ENCODE results near the gene GRB10.

The GRB10 gene

DNA sequence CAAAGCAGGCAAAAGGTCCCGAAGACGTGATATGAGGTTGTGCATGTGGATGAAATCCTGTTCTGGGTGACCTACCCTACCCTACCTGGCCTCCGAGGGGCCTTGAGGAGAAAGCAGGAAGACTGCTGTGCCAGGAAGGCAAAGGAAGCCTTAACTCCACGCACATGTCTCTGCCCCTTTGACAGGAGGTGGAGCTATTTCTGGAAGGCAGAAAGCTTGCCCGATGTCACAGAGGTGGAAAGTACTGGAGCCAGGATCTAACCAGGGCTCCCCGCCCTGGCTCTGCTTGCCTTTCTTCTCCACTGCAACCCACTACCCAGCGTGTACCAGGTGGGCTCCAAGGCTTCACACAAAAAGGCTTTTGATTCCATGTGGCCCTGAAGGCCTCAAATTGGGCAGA lies 151.1 kb downstream of the GRB10 start:
- Histone ChIP-seq H3K9me3 (replicated peaks; ENCODE audit: low read length) (no peaks in the 10 kb centered on the region), H3K27me3 (ENCODE audit: control insufficient read depth, insufficient read depth, low read length) (no peaks in the 10 kb centered on the region), H3K4me3 (ENCODE audit: low read length) (no peak overlapping the region), H3K4me1 (ENCODE audit: control insufficient read depth, insufficient read depth, low read length) (peaks cover 14% of the 10 kb centered on the region), H3K9ac (ENCODE audit: low read depth, low read length) (no peak overlapping the region), H3K4me2 (ENCODE audit: low read length) (no peak overlapping the region), H3K36me3 (ENCODE audit: insufficient read depth, low read length) (peaks cover 7% of the 10 kb centered on the region)

DNA sequence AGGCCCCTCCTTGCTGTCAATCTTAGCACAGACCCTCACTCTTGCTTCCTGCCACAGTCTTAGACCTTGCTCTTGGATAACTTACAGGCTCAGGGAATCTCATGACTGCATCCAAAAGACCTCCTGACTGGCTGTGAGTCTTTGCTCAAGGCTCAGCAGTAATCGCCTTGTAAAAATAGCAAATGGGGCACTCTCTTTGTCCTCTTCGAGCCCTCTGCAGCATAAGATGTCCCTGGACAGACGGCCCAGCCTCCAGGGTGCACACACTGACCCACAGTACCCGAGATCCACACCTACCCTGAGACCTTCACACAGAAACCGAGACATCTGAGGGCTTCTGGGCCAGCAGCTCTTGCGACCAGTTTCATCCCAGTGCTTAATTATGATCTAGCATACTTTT lies 151.6 kb downstream of the GRB10 start:
- Histone ChIP-seq H3K9me3 (replicated peaks; ENCODE audit: low read length) (no peaks in the 10 kb centered on the region), H3K36me3 (ENCODE audit: insufficient read depth, low read length) (peaks cover 12% of the 10 kb centered on the region), H3K9ac (ENCODE audit: low read depth, low read length) (no peak overlapping the region), H3K4me2 (ENCODE audit: low read length) (no peak overlapping the region), H3K4me3 (ENCODE audit: low read length) (no peak overlapping the region), H3K27me3 (ENCODE audit: control insufficient read depth, insufficient read depth, low read length) (no peaks in the 10 kb centered on the region), H3K4me1 (ENCODE audit: control insufficient read depth, insufficient read depth, low read length) (peaks cover 14% of the 10 kb centered on the region)

DNA sequence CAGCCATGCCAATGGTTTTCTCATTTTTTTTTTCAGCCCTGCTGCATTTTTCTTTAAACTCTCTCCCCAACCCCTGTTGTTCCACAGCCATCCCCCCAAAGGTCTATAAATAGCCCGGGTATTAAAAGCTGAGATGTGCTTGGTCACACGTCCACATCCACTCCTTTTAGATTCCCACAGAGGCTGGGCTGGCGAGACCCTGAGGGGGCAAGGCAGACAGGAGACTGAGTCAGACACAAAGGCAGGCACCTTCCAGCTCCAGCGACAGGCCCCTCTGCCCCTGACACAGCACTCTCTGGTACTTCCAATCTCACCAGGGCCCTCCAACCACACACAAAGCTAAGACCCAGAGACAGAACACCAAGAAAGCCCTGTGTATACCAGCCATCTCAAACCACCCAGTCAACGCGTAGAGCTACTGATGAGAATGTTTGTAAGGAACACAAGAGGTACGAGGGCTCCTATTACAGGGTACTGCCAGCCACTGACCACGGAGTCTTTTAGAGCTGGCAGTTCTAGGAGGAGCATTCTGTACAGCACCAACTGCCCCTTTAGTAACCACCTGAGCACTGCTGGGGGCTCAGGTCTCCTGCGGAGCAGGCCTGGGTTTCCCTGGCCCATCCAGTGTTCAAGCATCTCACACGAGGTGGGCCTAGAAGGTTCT lies 153.3 kb downstream of the GRB10 start:
- Histone ChIP-seq H3K27me3 (ENCODE audit: control insufficient read depth, insufficient read depth, low read length) (no peaks in the 10 kb centered on the region), H3K9me3 (replicated peaks; ENCODE audit: low read length) (no peaks in the 10 kb centered on the region), H3K4me2 (ENCODE audit: low read length) (no peak overlapping the region), H3K4me1 (ENCODE audit: control insufficient read depth, insufficient read depth, low read length) (peaks cover 14% of the 10 kb centered on the region), H3K9ac (ENCODE audit: low read depth, low read length) (no peak overlapping the region), H3K36me3 (ENCODE audit: insufficient read depth, low read length) (peaks cover 18% of the 10 kb centered on the region), H3K4me3 (ENCODE audit: low read length) (no peak overlapping the region)

DNA sequence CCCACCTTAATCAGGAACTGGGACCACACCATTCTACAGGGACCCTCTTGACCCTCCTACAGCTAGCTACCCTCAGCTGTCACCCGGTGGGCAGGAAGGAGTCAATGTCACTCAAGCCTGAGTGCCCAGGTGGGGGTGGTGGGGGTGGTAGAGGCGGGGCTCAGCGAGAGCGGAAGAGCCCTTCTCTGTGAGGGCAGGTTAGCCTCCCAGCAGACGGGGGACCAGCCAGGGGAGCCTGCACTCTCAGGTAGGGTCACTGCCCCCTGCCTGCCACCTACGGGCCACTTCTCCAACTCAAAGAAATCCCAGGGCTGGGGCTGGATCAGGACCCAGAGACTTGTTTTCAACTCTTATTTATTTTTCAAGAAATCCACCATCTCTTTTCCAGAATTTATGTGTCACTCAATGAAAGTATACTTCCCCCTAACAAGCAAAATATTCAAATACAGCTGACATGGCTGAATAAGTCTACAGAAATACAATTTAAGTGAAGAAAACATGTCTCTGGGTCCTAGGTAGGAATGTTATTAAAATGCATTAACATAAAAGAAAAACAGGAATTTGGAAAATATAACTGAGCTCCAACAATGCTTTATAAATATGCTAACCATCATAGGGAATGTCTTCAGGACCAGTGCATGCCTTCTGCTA lies 154.1 kb downstream of the GRB10 start:
- H3K27me3 ChIP-seq (ENCODE audit: control insufficient read depth, insufficient read depth, low read length), result no peaks in the 10 kb centered on the region
- peaks cover 18% of the 10 kb centered on the region for H3K36me3 ChIP-seq (ENCODE audit: insufficient read depth, low read length)
- peaks cover 14% of the 10 kb centered on the region for H3K4me1 ChIP-seq (ENCODE audit: control insufficient read depth, insufficient read depth, low read length)
- no peak overlapping the region for H3K4me3 ChIP-seq (ENCODE audit: low read length)
- no peak overlapping the region for H3K9ac ChIP-seq (ENCODE audit: low read depth, low read length)
- H3K4me2 ChIP-seq (ENCODE audit: low read length), result no peak overlapping the region
- no peaks in the 10 kb centered on the region for H3K9me3 ChIP-seq (replicated peaks; ENCODE audit: low read length)

DNA sequence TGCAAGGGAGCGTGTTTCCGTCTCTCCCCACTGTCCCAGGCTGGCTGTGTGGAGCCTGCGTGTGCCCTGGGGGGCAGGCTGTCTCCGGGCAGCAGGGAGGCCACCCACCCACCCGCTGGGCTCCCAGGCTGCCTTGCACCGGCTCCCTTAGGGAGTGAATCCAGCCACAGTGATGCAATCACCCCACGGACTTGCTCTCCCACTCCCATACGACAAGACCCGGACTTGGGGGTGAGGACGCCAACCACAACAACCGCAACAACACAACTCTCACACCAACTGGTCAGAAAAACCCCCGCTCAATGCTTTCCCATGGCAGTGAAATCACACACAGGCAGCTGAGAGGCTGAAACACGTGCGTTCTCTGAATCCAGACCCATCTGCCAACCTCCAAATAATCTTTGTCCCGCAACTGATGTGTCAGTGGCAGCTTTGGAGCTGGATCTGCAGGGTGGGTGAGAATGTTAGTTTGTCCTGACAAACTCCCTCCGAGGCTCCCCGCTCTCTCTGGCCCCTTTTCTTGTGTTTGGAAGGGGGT lies 154.8 kb downstream of the GRB10 start:
- Histone ChIP-seq H3K4me3 (ENCODE audit: low read length) (no peak overlapping the region), H3K4me1 (ENCODE audit: control insufficient read depth, insufficient read depth, low read length) (peaks cover 10% of the 10 kb centered on the region), H3K4me2 (ENCODE audit: low read length) (no peak overlapping the region), H3K9ac (ENCODE audit: low read depth, low read length) (no peak overlapping the region), H3K27me3 (ENCODE audit: control insufficient read depth, insufficient read depth, low read length) (no peaks in the 10 kb centered on the region), H3K9me3 (replicated peaks; ENCODE audit: low read length) (no peaks in the 10 kb centered on the region), H3K36me3 (ENCODE audit: insufficient read depth, low read length) (peaks cover 18% of the 10 kb centered on the region)

DNA sequence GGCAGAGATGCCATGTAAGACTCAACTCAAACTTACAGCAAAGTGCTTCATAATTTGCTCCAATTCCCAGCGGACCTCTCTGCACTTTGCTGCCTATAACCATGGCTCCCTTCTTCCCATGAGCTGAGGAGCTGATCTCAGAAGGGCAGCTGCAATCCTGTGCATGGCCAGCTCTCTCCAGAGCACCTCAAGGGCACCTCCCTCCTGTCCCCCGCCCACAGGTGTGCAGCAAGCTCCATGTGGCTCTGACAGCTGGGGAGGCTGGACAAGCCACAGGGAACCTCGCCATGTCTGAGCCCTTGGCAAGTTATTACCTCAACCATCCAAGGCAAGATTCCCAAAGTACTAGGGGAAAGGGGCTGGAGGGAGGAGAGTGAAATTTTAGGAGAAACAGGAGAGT lies 156.4 kb downstream of the GRB10 start:
- Histone ChIP-seq H3K36me3 (ENCODE audit: insufficient read depth, low read length) (peaks cover 18% of the 10 kb centered on the region), H3K4me1 (ENCODE audit: control insufficient read depth, insufficient read depth, low read length) (peaks cover 7% of the 10 kb centered on the region), H3K4me3 (ENCODE audit: low read length) (no peak overlapping the region), H3K27me3 (ENCODE audit: control insufficient read depth, insufficient read depth, low read length) (no peaks in the 10 kb centered on the region), H3K9ac (ENCODE audit: low read depth, low read length) (no peak overlapping the region), H3K4me2 (ENCODE audit: low read length) (no peak overlapping the region), H3K9me3 (replicated peaks; ENCODE audit: low read length) (no peaks in the 10 kb centered on the region)

DNA sequence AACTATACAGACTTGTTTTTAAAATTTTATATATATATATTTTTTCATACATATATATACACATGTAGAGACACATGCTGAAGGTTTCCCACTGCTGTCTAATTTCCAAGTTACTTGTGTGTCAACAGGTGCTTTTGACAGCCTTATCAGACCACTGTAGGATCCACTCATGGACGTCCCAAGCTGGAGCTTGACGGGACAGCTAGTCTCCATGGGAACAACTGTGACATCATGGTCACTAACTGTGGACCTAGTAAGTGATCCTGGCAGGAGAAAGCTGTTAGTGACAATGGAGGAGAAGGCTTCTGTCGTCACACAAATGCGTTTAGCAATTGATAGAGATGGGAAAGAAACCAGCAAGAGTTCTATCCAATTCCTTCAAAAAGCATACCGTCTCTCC lies 157.3 kb downstream of the GRB10 start:
- Histone ChIP-seq H3K4me2 (ENCODE audit: low read length) (no peak overlapping the region), H3K27me3 (ENCODE audit: control insufficient read depth, insufficient read depth, low read length) (no peaks in the 10 kb centered on the region), H3K36me3 (ENCODE audit: insufficient read depth, low read length) (peaks cover 18% of the 10 kb centered on the region), H3K9me3 (replicated peaks; ENCODE audit: low read length) (no peaks in the 10 kb centered on the region), H3K9ac (ENCODE audit: low read depth, low read length) (no peak overlapping the region), H3K4me1 (ENCODE audit: control insufficient read depth, insufficient read depth, low read length) (peaks cover 7% of the 10 kb centered on the region), H3K4me3 (ENCODE audit: low read length) (no peak overlapping the region)

DNA sequence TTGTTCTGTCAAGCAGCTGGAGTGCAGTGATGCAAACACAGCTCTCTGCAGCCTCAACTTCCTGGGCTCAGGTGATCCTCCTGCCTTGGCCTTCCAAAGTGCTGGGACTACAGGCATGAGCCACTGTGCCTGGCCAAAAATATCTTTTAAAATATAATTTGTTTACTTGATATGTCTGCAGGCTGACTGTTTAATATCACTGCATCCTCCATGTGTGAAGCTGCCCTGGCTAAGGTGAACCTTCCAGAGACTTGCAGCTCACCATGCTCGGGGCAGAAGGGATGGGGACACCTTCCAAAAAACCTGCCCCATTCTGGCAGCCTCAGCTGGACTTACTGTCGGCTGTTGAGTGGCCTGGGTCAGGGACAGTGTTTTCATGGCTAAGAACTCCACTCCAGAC lies 159.9 kb downstream of the GRB10 start:
- H3K27me3 ChIP-seq (ENCODE audit: control insufficient read depth, insufficient read depth, low read length), result no peaks in the 10 kb centered on the region

DNA sequence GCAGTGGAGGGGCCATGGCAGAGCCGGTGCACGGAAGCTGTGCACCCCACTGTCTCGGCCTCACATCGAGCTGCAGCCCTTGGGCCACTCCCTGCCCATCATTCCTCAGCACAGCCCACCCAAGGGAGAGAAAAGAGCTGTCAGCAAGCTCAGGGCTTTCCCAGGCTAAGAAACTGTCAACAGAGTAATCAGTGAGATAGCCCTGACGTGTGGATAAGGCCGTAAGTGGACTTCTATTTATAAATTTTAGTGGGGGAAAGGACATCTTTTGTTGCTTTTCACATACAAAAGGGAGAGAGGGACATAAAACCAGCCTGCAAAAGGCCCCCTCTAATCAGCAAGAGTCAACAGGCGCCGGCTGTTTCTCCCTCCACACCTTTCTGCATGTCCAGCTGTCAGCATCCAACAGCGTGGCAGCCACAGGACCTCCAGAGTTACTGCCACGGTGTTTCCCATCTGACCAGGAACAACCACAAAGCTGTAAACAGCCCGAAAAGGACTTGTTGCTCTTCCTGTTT lies 160.7 kb downstream of the GRB10 start:
- no peak overlapping the region for H3K4me2 ChIP-seq (ENCODE audit: low read length)
- H3K36me3 ChIP-seq (ENCODE audit: insufficient read depth, low read length), result peaks cover 14% of the 10 kb centered on the region
- H3K9ac ChIP-seq (ENCODE audit: low read depth, low read length), result no peak overlapping the region
- H3K4me3 ChIP-seq (ENCODE audit: low read length), result no peak overlapping the region
- no peaks in the 10 kb centered on the region for H3K4me1 ChIP-seq (ENCODE audit: control insufficient read depth, insufficient read depth, low read length)
- H3K9me3 ChIP-seq (replicated peaks; ENCODE audit: low read length), result no peaks in the 10 kb centered on the region
- no peaks in the 10 kb centered on the region for H3K27me3 ChIP-seq (ENCODE audit: control insufficient read depth, insufficient read depth, low read length)

More for the DNA sequence above, 159.9 kb downstream of the GRB10 start:
- Histone ChIP-seq H3K9me3 (replicated peaks; ENCODE audit: low read length) (no peaks in the 10 kb centered on the region), H3K4me2 (ENCODE audit: low read length) (no peak overlapping the region), H3K36me3 (ENCODE audit: insufficient read depth, low read length) (peaks cover 14% of the 10 kb centered on the region), H3K9ac (ENCODE audit: low read depth, low read length) (no peak overlapping the region), H3K4me1 (ENCODE audit: control insufficient read depth, insufficient read depth, low read length) (peaks cover 3% of the 10 kb centered on the region), H3K4me3 (ENCODE audit: low read length) (no peak overlapping the region)

DNA sequence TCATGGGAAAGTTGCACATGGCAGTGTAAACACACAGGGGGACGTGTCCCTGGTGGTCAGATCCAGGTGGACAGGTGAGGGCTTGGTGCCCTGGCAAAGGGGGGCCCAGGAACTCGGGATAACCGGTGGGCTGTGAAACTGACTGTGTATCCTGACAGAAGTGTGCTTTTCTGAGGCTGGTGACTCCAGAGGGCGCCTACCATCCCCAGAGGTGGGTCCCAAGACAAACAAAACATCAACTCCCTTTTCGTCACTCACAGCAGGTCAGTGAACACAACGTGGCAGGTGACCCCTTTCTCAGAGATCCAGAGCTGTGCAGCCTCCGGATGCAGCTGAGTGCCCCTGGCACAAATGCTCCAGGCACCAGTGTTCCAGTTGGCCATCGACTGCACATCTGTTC lies 161.5 kb downstream of the GRB10 start:
- Histone ChIP-seq H3K4me1 (ENCODE audit: control insufficient read depth, insufficient read depth, low read length) (no peaks in the 10 kb centered on the region), H3K36me3 (ENCODE audit: insufficient read depth, low read length) (peaks cover 11% of the 10 kb centered on the region), H3K27me3 (ENCODE audit: control insufficient read depth, insufficient read depth, low read length) (no peaks in the 10 kb centered on the region), H3K9ac (ENCODE audit: low read depth, low read length) (no peak overlapping the region), H3K9me3 (replicated peaks; ENCODE audit: low read length) (no peaks in the 10 kb centered on the region), H3K4me3 (ENCODE audit: low read length) (no peak overlapping the region), H3K4me2 (ENCODE audit: low read length) (no peak overlapping the region)

DNA sequence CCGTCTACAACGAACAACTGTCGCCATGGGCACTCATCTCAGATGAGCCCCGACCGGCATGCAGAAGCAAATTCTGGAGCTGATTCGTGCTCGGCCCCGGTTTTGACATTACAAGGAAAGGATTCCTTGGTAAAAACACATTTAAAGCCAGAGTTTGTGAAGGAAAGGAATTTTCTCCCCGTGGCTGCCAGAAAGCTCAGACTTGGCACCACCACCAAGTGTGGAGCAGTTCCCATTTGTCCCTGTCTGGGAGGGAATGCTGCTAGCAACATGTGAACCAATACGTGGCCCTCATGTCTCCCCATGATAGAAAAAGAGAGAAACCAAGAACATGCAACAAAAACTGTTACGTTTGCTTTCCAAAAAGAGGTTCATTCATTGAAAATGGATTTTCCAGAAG lies 162.3 kb downstream of the GRB10 start:
- Histone ChIP-seq H3K9me3 (replicated peaks; ENCODE audit: low read length) (no peaks in the 10 kb centered on the region), H3K36me3 (ENCODE audit: insufficient read depth, low read length) (peaks cover 9% of the 10 kb centered on the region), H3K4me3 (ENCODE audit: low read length) (no peak overlapping the region), H3K4me1 (ENCODE audit: control insufficient read depth, insufficient read depth, low read length) (no peaks in the 10 kb centered on the region), H3K9ac (ENCODE audit: low read depth, low read length) (no peak overlapping the region), H3K4me2 (ENCODE audit: low read length) (no peak overlapping the region), H3K27me3 (ENCODE audit: control insufficient read depth, insufficient read depth, low read length) (no peaks in the 10 kb centered on the region)

DNA sequence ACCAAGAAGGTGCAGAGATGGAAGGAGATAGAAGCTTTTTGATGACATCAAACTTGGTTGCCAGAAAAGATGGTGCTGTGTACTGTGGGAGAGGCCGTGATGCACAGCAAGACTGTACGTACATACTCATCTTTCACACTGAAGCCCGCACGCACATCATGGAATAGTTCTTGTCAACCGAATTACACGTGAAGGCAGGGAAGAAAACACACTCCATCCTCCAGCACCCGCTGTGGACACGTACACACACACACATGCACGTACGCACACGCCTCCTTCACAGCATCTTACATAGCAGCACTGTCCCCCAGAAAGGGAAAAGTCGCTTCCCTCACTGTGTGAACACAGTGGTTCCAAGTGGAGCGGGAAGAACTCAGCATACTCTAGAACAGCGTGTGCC lies 163.0 kb downstream of the GRB10 start:
- no peaks in the 10 kb centered on the region for H3K4me1 ChIP-seq (ENCODE audit: control insufficient read depth, insufficient read depth, low read length)
- H3K4me2 ChIP-seq (ENCODE audit: low read length), result no peak overlapping the region
- H3K4me3 ChIP-seq (ENCODE audit: low read length), result no peak overlapping the region
- no peaks in the 10 kb centered on the region for H3K27me3 ChIP-seq (ENCODE audit: control insufficient read depth, insufficient read depth, low read length)
- H3K9ac ChIP-seq (ENCODE audit: low read depth, low read length), result no peak overlapping the region
- H3K9me3 ChIP-seq (replicated peaks; ENCODE audit: low read length), result no peaks in the 10 kb centered on the region
- H3K36me3 ChIP-seq (ENCODE audit: insufficient read depth, low read length), result peaks cover 8% of the 10 kb centered on the region

All from skeletal muscle satellite cell (primary cell).